Tibial nerve (tissue), 4 donors: ENCODE results near the gene DOC2A. TPM values are rescaled to one million over a fixed set of nuclear protein-coding genes. Genes with fewer than 3 reads are reported as not detected.

Experiments used
- DNase-seq, 2 donors: peaks; one replicate each; pipeline ENCODE4 v3.0.0-alpha.2; 2019; ENCODE audit warnings: low spot score in 2 of 2
- H3K27ac ChIP-seq, 4 donors: fragments of 200-600 bp; sonication (generic) in 3 of 4; one replicate each; pipeline ENCODE4 v1.5.1; 2017 to 2019; ENCODE audit warnings: mild to moderate bottlenecking in 1 of 4
- H3K27me3 ChIP-seq, 2 donors: fragments of 200-600 bp; sonication (generic) in 1 of 2; one replicate each; pipeline versions ENCODE4 v1.5.1 to v1.6.0; 2017 to 2019
- H3K36me3 ChIP-seq, 3 donors: fragments of 200-600 bp; sonication (generic); one replicate each; pipeline ENCODE4 v1.5.1; 2018 to 2019
- H3K4me1 ChIP-seq, 4 donors: fragments of 200-600 bp; sonication (generic) in 3 of 4; one replicate each; pipeline ENCODE4 v1.5.1; 2017 to 2019
- H3K4me3 ChIP-seq, 4 donors: fragments of 200-600 bp; sonication (generic) in 3 of 4; one replicate each; pipeline ENCODE4 v1.5.1; 2017 to 2019; ENCODE audit warnings: mild to moderate bottlenecking in 1 of 4, moderate library complexity in 1 of 4
- H3K9me3 ChIP-seq, 4 donors: fragments of 200-600 bp; sonication (generic) in 3 of 4; one replicate each; pipeline ENCODE4 v1.5.1; 2017 to 2019
- EP300 ChIP-seq, 2 donors: sonication (generic); formaldehyde crosslinking; IDR thresholded peaks; one replicate each; pipeline ENCODE4 v1.6.1; 2017; ENCODE audit warnings: antibody characterized with exemption in 2 of 2, mild to moderate bottlenecking in 1 of 2
- POLR2A ChIP-seq, 2 donors: fragments of 450-650 bp; IDR thresholded peaks; one replicate each; pipeline ENCODE4 v1.6.1; 2017; ENCODE audit warnings: antibody characterized with exemption in 2 of 2, mild to moderate bottlenecking in 2 of 2, moderate library complexity in 2 of 2
- WGBS, 2 donors: methylation state at CpG; one replicate each; pipeline ENCODE4 v1.1.5; 2018; 5-methylcytosine and 5-hydroxymethylcytosine counted together
- total RNA-seq, 4 donors: library from RNA; depleted of rRNA; stranded (reverse); fragments of >200 nt; gene quantifications; one replicate each; pipeline ENCODE4 v1.1.0, GENCODE V29; 2016
- TF ChIP-seq, protein P1 (sequence below), 5 experiments: fragments of 200-600 bp in 3 of 5; fragments of 450-650 bp in 2 of 5; sonication (generic) in 3 of 5; IDR thresholded peaks; one replicate each; pipeline ENCODE4 v1.5.1; 2016 to 2019; ENCODE audit warnings: antibody characterized with exemption in 5 of 5, mild to moderate bottlenecking in 3 of 5, moderate library complexity in 2 of 5

The DOC2A gene
- total RNA-seq, 4 donors from 2014 or later, result 0.44 to 4.2 (median 1.7) TPM

DNA sequence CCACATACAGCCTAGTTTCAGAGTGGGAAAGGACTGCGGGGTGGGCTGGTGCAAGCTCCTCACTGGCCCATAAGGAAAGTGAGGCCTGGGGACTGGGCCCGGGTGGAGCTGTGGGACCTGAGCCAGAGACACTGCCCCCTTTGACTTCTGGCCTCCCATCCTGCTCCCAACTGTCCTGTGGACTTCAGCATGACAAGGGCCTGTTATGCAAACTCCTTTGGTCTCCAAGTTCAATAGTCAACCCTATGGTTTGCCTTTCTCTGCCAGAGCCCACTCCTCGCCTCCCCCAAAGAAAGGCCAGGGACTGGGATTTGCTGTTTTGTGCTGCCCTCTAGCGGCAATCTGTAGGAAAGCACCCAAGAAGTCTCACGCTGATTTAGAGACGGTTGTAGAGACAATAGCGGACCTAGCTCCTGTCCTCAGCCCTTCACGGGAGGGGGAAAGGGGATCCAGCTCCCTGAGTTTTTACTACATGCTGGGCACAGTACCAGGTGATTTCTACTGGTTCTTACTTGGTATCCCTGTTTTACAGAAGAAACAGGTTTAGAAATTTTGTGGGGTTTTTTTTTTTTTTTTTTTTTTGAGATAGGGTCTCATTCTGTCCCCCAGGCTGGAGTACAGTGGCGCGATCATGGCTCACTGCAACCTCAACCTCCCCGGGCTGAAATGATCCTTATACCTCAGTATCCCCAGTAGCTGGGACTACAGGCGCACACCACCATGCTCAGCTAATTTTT is 21.4 kb upstream of the DOC2A start:
- no peaks in the 10 kb centered on the region for H3K36me3 ChIP-seq
- 27 to 28% methylated on average over 12 of the region's 12 CpGs for WGBS, 2 donors
- H3K4me1 ChIP-seq, result peaks cover 0 to 8% (median 4%) of the 10 kb centered on the region in 4 donors
- no peaks in the 10 kb centered on the region for H3K9me3 ChIP-seq
- no peak for TF ChIP-seq EP300 (IDR thresholded peaks at IDR 0.05)
- TF ChIP-seq, protein P1, sequence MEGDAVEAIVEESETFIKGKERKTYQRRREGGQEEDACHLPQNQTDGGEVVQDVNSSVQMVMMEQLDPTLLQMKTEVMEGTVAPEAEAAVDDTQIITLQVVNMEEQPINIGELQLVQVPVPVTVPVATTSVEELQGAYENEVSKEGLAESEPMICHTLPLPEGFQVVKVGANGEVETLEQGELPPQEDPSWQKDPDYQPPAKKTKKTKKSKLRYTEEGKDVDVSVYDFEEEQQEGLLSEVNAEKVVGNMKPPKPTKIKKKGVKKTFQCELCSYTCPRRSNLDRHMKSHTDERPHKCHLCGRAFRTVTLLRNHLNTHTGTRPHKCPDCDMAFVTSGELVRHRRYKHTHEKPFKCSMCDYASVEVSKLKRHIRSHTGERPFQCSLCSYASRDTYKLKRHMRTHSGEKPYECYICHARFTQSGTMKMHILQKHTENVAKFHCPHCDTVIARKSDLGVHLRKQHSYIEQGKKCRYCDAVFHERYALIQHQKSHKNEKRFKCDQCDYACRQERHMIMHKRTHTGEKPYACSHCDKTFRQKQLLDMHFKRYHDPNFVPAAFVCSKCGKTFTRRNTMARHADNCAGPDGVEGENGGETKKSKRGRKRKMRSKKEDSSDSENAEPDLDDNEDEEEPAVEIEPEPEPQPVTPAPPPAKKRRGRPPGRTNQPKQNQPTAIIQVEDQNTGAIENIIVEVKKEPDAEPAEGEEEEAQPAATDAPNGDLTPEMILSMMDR (IDR thresholded peaks at IDR 0.05), result peak; percentile 40 to 60 (median 44)
- H3K4me3 ChIP-seq, result no peak overlapping the region
- peak in 1 of 2 donors; percentile 44 for DNase-seq
- H3K27me3 ChIP-seq, result peaks cover 0 to 90% of the 10 kb centered on the region in 2 donors
- H3K27ac ChIP-seq, result no peak overlapping the region

DNA sequence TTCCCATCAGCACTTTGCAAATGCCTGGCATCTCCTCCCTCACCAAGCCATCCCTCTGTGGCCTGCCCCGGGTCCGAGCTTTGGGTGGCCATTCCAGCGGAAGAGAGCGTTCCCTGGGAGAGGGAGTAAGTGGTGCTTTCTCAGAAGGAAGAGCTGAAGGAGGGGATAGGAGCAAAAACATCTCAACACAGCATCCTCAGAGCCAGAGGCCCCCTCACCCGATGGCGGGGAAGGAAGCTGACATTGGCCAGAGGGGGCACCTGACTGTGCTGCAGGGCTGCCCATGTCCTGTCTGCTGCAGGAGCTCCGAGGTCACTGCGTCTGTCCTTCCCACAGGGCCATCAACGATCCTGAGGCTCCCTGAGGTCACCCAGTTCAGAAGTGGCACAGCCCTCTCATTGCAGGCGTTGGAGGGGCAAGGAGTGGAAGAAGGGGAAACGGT is 20.7 kb upstream of the DOC2A start:
- H3K27ac ChIP-seq, result no peak overlapping the region
- WGBS, 2 donors, result 16 to 22% methylated on average over 11 of the region's 11 CpGs
- DNase-seq, result no peak
- no peaks in the 10 kb centered on the region for H3K9me3 ChIP-seq
- H3K4me1 ChIP-seq, result peaks cover 0 to 8% (median 4%) of the 10 kb centered on the region in 4 donors
- TF ChIP-seq EP300 (IDR thresholded peaks at IDR 0.05) (no peak), POLR2A (IDR thresholded peaks at IDR 0.05) (no peak)
- TF ChIP-seq, protein P1 (IDR thresholded peaks at IDR 0.05), result no peak
- H3K36me3 ChIP-seq, result no peaks in the 10 kb centered on the region
- H3K4me3 ChIP-seq, result no peak overlapping the region
- H3K27me3 ChIP-seq, result peaks cover 0 to 92% of the 10 kb centered on the region in 2 donors

DNA sequence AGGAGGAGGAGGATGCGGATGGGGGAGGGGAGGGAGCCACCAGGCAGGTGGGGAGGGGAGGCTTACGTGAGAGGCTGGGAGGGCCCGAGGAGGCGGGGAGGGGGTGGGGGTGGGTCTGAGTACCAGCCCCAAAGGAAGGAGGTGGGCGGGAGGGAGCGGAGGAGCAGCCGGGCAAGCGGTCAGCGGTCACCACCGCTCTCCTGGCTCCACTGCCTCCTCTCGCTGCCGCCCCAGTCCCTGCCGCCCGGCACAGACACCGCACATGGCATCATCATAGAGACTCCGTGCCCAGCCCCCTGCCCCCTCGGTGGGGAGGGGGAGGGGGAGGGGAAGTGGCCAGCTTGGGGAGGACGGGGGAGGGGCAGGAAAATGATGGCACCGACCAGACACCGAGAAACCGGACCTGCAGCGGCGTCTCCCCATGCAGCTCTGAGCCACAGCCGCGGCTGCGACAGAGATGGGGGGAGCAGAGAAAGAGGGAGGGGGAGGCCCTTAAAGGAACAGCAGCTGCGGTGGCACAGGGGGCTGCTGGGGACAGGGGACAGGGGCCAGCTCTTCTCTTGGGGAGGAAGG is 20.1 kb upstream of the DOC2A start, which contains the start of gene TLCD3B:
TSS of gene TLCD3B (minus strand) at position 431 of the 573 bp plus-strand sequence. CDS start 744 bp downstream, outside the sequence.
- TF ChIP-seq EP300 (IDR thresholded peaks at IDR 0.05), result no peak
- TF ChIP-seq, protein P1 (IDR thresholded peaks at IDR 0.05), result no peak
- TF ChIP-seq POLR2A (IDR thresholded peaks at IDR 0.05), result no peak
- peaks cover 0 to 94% of the 10 kb centered on the region in 2 donors for H3K27me3 ChIP-seq
- peaks cover 0 to 8% (median 4%) of the 10 kb centered on the region in 4 donors for H3K4me1 ChIP-seq
- no peaks in the 10 kb centered on the region for H3K36me3 ChIP-seq
- no peak within 1 kb of the TSS for H3K27ac ChIP-seq
- WGBS, 2 donors, result 1 to 2% methylated on average over 21 to 27 of the region's 27 CpGs
- H3K9me3 ChIP-seq, result no peaks in the 10 kb centered on the region
- no peak within 1 kb of the TSS for H3K4me3 ChIP-seq
- DNase-seq, result no peak

DNA sequence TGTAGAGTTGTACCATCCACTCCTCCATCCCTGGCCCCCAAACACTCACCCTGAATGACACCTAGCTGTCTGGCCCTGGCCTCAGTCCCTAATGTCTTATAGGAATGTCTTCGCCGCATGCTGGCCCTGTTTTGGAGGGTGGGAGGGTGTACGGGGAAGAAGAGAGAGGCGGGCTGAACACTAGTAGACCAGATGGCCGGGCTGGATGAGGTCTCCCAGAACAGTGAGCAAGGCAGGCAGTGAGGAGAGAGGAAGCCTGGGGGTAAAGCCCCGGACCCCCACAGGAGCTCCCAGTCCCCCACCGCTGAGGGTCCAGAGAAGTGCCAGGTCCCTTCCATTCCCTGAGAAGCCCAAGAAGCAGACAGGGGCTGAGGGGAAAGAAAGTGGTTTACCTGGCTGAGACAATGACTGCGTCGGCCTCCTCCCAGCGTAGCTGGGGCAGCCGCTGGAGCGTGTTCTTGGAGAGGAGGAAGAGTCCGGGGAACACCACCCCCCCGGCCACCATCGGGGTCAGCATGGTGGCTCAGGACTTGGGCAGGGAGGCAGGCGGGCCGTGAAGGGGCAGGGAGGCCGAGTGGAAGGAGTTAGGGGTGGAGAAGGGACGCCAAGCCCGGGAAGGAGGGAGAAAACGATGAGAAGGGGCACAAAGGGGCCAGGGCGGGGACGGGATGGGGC is 19.3 kb upstream of the DOC2A start:
- Histone ChIP-seq H3K27ac (no peak overlapping the region), H3K4me1 (peaks cover 0 to 8% (median 4%) of the 10 kb centered on the region in 4 donors), H3K27me3 (peaks cover 0 to 94% of the 10 kb centered on the region in 2 donors), H3K4me3 (no peak overlapping the region), H3K9me3 (no peaks in the 10 kb centered on the region), H3K36me3 (no peaks in the 10 kb centered on the region)
- no peak for DNase-seq
- WGBS, 2 donors, result 20 to 22% methylated on average over 23 of the region's 23 CpGs
- no peak for TF ChIP-seq POLR2A (IDR thresholded peaks at IDR 0.05)
- TF ChIP-seq, protein P1 (IDR thresholded peaks at IDR 0.05), result no peak
- no peak for TF ChIP-seq EP300 (IDR thresholded peaks at IDR 0.05)
